HG02884 (cell line): ENCODE results near the gene SCARF2.
"Not testable (repeated sequence)": the region's sequence is repeated elsewhere in the genome, so short reads cannot be mapped to it uniquely, and the experiment has no call there.

Experiments used
- ATAC-seq: cut with Tn5 transposase; IDR thresholded peaks from one replicate; pipeline ENCODE4 v1.9.1; 2021; ENCODE audit warnings: mild to moderate bottlenecking, moderate library complexity; ENCODE audit not compliant: unreplicated experiment

Gene SCARF2

DNA sequence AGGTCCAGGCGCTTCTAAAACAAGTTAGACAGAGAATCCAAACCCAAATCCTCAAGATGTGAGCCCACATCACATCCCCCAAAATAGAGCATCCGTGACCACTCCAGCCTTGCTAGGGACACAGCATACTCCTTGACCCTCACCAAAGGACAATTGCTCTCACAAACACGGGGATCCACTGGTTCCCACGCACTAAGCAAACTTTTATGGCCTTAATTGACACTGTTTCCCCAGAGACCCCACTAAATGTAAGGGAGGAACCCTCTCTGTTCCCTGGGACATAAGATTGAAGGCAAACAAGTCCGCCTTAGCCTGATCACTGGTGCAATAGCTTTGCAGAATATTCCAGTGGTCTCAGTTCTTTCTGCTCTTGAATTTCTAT, 23.6 kb downstream of the SCARF2 start:
- ATAC-seq, result no peak

DNA sequence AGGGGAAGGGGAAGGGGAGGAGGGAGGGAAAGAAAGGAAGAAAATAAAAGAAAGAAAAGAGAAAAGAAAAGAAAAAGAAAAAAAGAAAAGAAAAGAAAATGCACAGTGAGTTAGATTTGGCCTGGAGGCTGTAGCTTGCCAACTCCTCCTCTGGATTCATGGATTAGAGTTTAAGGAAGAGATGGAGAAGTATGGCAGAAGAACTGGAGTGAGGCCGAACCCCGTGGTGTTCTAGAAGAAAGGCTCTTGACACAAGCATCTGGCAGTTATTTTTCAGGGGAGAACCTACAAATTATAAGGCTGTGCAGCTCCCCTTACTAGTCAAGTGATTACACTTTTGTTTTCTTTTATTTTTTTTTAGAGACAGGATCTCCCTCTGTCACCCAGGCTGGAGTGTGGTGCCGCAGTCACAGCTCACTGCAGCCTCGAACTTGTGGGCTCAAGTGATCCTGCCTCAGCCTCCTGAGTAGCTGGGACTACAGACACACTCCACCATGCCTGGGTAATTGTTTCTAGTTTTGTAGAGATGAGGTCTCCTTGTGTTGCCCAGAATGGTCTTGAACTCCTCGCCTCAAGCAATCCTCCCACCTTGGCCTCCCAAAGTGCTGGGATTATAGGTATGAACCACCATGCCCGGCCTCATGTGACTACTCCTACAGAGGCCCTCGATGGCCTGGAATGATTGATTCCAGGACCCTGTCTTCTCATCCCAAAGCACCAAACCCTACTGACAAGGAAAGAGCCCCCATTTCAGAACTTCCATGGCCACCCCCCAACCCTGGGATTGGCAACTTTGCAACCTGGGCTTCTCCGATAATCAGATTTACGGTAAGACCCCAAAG, 24.2 kb downstream of the SCARF2 start:
- no peak for ATAC-seq

DNA sequence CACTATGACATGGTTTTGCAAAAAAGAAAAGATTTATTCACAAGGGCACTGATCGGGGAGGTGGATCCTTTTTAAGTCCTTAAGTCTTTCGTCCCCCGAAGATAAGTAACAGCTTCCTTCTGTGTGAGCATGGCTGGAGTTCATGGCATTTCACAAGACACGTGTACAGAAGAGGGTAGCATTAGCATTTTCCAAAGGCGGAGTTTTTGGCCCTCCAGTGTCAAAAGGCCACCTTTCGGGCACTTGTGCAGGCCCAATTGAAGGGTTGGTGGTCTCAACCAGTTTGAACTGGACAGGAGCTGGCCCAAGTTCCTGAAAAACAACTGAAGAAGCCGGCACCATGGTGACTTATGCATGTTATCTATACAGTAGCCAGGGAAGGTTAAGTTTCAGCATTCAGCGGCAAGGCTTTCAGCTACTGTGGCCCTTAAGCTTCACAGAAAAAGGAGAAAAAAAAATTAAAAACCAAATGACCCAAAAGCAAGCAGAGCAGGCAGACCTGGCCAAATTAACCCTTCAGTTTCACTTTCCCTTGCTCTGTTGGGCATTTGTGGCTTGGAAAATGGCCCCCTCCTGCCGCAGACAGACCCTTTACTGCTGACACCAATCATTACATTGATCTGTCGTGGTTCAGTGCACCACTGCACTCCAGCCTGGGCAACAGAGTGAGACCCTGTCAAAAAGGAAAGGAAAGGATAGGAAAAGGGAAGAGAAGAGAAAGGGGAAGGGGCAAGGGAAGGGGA, 25.0 kb downstream of the SCARF2 start:
- ATAC-seq, result no peak

DNA sequence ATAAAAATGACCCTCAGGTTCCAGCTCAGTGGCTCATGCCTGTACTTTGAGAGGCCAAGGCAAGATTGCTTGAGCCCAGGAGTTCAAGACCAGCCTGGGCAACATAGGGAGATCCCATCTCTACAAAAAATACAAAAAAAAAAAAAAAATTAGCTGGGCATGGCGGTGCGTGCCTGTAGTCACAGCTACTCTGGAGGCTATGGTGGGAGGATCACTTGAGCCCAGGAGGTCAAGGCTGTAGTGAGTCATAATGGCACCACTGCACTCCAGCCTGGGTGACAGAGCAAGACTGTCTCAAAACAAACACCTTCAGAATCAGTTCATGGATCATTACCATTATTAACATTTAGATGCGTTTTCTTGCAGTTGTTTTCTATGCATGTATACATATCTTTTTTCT, 28.2 kb downstream of the SCARF2 start:
- not testable (repeated sequence) for ATAC-seq

DNA sequence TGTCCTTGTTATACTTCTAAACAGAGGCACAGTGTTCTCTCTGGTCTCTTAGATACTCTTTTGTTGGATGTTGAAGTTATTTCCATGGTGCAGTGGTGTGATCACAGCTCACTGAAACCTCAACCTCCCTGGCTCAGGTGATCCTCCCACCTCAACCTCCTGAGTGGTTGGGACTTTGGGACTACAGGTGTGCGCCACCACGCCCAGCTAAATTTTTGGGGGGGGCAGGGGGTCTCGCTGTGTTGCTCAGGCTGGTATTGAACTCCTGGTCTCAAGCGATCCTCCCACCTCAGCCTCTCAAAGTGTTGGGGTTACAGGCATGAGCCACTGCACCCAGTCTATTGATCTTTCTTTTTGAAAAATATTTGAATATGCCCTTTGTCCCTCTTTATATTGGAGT, 28.7 kb downstream of the SCARF2 start:
- ATAC-seq, result no peak

DNA sequence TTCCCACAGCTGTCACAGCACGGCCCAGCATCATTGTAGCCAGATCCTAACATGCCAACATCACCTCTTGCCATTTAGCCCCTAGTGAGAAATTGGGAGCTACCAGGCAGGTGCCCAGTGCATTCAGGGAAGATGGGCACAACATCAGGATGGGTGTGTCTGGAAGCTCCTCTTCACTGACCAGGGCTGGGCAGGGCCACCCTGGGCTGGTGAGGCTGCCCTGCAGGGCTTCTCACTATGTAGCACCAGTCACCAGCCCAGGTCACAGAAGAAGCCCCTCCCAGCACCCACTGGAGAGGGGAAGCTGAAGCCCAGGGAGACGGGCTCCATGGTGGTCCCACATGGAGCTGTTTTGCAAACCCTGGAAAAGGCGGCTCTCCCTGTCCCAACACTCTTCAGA, 29.8 kb downstream of the SCARF2 start:
- no peak for ATAC-seq

DNA sequence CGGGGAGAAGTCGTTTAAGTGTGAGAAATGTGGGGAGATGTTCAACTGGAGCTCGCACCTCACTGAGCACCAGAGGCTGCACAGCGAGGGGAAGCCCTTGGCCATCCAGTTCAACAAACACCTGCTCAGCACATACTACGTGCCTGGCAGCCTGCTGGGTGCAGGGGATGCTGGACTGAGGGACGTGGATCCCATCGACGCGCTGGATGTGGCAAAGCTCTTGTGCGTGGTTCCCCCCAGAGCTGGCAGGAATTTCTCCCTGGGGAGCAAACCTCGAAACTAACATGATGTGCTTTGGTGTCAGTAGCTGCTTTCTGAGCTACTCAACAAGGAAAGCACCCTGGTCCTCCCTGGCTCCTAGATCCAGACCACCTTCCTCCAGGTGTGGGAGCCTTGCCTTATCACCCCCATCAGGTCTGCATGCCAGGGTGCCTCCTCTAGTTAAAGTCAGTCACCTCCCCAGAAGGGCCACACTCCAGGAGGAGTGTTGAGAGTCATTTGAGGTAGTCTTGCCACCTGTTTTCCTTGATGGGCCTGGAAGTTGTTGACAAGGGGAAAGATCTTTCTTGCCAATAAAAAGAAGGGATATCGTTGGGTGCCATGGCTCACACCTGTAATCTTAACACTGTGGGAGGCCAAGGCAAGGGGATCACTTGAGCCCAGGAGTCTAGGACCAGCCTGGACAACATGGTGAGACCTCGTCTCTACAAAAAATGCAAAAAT, 30.8 kb downstream of the SCARF2 start:
- no peak for ATAC-seq

DNA sequence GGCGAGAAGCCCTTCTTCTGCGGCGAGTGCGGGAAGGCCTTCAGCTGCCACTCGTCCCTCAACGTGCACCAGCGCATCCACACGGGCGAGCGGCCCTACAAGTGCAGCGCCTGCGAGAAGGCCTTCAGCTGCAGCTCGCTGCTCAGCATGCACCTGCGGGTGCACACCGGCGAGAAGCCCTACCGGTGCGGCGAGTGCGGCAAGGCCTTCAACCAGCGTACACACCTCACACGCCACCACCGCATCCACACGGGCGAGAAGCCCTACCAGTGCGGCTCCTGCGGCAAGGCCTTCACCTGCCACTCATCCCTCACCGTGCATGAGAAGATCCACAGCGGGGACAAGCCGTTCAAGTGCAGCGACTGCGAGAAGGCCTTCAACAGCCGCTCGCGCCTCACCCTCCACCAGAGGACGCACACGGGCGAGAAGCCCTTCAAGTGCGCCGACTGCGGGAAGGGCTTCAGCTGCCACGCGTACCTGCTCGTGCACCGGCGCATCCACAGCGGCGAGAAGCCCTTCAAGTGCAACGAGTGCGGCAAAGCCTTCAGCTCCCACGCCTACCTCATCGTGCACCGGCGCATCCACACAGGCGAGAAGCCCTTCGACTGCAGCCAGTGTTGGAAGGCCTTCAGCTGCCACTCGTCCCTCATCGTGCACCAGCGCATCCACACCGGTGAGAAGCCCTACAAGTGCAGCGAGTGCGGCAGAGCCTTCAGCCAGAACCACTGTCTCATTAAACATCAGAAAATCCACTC, 31.5 kb downstream of the SCARF2 start:
- ATAC-seq, result no peak

DNA sequence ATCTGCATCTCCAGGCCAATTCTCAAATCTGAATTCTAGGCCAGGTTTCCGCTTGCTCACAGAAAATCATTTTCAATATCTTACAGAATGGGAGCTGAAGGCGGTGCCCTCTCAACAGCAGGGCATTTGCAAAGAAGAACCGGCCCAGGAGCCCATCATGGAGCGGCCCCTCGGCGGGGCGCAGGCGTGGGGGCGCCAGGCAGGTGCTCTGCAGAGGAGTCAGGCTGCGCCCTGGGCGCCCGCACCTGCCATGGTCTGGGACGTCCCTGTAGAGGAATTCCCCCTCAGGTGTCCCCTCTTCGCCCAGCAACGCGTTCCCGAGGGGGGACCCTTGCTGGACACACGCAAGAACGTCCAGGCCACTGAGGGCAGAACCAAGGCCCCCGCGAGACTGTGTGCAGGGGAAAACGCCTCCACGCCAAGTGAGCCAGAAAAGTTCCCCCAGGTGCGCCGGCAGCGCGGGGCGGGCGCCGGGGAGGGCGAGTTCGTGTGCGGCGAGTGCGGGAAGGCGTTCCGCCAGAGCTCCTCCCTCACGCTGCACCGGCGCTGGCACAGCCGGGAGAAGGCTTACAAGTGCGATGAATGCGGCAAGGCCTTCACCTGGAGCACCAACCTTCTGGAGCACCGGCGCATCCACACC, 32.2 kb downstream of the SCARF2 start:
- ATAC-seq, result no peak

DNA sequence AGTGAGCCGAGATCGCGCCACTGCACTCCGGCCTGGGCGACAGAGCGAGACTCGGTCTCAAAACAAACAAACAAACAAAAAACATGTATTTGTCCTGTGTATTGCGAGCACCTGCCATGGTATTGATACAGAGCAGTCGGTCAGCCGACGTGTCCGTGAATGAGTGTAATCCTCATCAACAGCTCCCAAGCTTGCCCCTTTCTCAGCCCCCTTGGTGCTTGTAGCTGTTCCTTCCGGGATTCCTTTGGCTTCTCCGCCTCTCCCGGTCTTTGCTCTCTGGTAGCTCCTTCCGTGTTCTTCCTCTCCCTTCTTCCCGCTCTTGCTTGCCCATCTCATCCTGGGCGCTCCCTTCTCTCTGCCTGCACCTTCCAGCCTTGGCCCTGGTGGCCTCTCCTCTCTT, 32.7 kb downstream of the SCARF2 start:
- no peak for ATAC-seq

DNA sequence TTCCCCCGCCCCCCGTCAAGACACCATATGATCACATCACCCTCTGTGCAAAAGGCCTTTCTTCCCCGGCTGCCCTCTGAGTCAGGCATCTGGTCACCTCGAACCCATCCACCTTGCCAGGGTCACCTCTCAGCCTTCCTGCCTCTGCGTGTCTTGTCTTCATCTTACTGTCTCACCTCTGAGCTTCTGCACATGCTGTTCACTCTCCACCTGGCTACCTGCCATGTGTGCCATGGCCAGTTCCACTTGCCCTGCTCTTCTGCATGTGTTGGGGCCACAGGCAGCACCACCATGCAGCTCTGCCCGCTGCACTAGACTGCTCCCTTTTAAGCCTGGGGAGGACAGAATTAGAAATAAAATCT, 33.9 kb downstream of the SCARF2 start:
- no peak for ATAC-seq

DNA sequence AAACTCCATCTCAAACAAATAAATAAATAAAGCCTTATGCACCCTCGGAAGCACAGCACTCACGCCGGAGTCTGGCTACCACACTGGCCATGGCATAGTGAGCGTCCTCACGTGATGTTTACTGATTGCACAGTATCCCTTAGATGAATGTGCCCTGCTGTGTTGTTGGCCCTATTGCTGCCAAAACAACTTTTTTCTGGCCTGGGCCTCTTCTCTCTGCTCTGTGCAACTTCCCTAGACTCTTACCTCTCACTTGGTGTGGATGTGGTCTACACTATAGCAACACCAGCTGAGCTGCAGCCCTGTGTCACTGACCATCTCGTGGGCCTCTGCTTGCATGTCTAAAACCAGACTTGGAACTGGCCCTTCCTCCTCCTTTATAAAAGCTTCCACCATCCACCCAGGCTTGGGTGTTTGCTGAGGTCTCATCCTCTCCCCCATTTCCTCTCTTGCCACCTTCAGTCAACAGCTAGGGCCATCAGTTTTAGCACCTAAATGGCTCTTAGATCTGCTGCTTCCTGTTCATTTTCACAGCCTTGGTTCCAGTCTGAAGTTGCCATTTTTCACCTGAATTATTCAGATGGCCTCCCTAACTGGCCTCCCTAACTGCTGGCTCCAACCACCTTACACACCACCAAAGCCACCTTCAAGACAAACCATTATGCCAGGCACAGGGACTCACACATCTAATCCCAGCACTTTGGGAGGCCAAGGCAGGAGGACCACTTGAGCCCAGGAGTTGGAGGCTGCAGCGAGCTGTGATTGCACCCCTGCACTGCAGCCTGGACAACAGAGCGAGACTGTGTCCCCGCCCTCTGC, 34.5 kb downstream of the SCARF2 start:
- no peak for ATAC-seq

DNA sequence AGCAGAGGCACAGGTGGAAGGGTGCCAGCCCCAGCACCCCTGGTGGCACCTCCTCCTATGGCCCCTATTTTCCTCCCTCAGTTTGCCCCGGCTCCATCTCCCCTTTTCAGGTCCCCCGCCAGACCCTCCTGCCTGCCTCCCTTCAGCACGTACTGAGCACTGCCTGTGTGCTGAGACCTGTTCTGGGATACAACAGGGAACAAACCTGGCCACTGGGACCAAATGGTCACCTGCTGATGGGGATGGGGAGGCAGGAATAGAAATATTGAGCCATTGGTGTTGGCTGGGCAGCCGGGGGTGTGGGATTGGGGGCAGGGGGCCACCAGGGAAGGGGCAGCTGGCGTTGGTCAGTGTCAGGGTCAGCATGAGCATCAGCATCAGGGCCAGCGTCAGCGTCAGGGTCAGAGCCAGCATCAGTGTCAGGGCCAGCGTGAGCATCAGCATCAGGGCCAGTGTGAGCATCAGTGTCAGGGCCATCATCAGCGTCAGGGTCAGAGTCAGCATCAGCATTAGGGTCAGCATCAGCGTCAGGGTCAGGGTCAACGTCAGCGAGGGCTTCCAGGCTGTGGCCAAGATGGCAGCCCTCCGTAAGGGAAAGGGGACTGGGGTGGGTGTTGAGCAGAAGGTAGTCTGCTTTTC, 36.1 kb downstream of the SCARF2 start:
- ATAC-seq, result no peak

DNA sequence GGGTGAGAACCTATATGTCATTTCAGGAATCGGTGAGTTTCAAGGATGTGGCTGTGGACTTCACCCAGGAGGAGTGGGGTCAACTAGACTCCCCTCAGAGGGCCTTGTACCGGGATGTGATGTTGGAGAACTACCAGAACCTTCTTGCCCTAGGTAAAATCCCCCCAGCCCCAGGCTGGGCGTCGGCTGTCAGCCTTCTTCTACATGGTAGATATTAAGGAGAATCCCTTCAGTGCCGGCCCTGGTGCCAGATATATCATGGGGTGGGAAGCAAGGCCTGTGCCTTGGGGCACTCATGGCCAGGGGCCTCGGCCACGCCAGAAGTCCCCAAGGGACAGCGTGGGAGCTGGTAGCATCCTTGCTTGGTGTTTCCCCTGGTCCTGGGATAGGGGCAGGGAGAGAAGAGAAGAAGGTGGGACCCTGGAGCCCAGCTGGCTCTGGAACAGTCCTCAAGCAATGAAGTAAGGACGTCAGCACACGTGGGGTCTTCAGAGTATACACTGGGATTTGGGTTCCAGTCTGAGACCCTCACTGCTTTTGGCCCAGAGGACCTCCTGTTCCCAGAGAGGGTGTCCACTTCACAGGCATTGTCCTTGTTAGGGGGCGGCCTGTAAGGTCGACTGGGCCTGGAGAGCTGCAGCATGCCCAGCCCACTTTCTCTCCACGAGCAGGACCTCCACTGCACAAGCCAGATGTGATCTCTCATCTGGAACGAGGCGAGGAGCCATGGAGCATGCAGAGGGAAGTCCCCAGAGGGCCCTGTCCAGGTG, 36.8 kb downstream of the SCARF2 start:
- no peak for ATAC-seq

DNA sequence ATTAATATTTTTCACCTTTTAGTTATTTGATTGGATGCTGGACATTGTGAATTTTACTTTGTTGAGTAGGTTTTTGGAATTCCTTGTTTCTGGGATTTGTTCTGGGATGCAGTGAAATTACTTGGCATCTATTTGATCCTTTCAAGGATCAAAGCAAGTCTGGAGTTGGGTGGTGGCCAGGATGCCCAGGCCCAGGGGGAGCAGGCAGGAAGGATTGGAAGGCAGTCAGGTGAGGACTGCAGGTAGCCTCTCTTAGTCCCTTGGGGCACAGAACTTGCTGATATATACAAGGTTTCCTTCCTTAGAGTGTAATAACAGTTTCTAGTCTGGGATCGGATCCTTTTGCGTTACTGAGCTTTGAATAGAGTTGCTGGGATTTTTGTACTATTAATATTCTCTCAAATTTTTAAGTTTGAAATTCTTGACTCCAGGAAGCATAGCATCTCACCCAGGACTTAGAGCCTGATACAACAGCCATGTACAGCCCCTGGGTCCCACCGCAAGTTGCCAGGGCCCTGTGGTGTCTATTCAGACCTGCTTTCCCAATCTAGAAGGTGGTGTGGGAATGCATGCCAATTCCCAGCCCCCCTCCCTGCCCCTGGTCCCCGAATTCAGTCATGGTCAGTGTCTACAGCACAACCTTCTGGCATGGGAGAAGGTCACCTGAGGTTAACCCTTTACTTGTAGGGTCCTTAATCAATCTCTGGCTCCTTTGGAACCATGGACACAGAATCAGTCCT, 37.6 kb downstream of the SCARF2 start:
- no peak for ATAC-seq

DNA sequence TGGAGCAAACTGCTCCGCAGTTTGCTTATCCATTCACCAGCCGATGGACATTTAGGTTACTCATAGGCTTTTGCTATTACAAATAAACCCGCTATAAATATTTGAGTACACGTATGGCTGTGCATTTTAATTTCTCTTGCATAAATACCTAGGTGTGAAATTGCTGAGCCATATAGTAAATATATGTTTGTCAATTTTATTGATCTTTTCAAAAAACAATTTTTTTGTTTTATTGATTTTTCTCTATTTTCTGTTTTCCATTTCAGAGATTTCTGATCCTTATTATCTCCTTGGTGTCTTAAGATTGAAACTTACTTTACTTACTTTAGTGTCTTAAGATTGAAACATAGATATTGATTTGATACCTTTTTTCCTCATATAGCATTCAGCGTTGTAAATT, 39.2 kb downstream of the SCARF2 start:
- ATAC-seq, result no peak

DNA sequence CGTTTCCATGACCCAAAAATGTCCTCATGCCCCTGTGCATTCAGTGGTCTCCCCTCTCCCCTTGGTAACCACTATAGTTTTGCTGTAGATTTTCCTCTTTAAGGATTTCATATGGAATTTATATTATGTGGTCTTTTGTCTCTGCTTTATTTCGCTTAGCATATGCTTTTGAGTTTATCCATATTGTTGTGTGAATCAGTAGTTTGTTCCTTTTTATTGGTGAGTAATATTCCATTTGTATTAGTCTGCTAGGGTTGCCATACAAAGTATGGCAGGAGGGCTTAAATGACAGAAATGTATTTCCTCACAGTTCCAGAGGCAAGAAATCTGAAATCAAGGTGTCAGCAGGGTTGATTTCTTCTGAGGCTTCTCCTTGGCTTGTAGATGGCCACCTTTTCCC, 40.1 kb downstream of the SCARF2 start:
- no peak for ATAC-seq

DNA sequence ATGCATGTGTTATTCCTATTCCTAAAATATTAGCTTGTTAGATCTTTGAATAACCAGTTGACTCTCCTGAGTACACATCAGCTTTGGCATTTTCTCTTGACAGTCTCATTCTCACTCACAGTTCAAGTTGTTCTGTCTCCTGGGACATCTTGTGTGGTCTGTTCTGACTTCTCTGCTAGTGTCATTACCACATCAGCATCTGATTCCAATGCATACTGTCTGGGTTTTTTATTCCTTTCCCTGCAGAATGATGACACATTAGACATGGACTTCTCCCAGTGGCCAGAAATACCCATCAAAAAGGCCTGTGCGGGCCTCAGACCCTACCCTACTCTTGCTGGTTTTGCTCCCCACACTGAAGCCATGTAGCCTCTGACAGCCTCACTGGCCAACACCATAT, 41.0 kb downstream of the SCARF2 start:
- no peak for ATAC-seq
